GM13976 (cell line): ENCODE measurements around the gene SNAPC5.

ENCODE experiments used
- DNase-seq: peaks from one replicate; pipeline ENCODE4 v3.0.0; 2012; ENCODE audit warnings: low spot score
- in situ Hi-C: fragments of 300-500 bp; cut with MboI; formaldehyde crosslinking; loops from one replicate; pipeline ENCODE4 v1.12.0; 2022; ENCODE audit warnings: low sequenced_read_pairs, mixed read lengths, inconsistent platforms; ENCODE audit not compliant: unreplicated experiment
- TF ChIP-seq, protein P1 (sequence below): IDR thresholded peaks from 2 replicates; pipeline ENCODE4 v1.5.1; 2012; ENCODE audit warnings: borderline replicate concordance, mild to moderate bottlenecking; ENCODE audit not compliant: insufficient read depth; ENCODE audit errors: extremely low read depth, missing control alignments, control extremely low read depth

SNAPC5 gene

DNA sequence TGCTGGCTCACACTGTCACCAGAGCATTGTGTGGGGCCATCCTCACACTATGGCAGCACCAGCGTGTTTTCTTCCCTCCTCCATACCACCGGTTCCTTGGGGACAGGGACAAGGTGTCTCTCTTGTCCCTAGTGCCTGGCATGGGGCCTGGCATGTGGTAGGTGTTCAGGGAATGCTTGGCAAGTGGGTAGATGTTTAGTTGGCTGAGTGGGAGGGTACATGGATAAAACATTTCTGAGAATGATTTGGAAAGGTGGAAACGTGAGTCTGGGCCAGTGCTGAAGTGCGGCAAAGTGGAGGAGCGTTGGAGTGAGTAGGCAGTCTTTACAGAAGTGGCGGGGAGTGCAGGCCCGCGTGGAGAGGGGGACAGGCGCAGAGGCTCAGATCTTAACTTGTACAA is 15.0 kb downstream of the SNAPC5 start:
- DNase-seq, result no peak
- in situ Hi-C loops, result no loop called here
- TF ChIP-seq, protein P1, sequence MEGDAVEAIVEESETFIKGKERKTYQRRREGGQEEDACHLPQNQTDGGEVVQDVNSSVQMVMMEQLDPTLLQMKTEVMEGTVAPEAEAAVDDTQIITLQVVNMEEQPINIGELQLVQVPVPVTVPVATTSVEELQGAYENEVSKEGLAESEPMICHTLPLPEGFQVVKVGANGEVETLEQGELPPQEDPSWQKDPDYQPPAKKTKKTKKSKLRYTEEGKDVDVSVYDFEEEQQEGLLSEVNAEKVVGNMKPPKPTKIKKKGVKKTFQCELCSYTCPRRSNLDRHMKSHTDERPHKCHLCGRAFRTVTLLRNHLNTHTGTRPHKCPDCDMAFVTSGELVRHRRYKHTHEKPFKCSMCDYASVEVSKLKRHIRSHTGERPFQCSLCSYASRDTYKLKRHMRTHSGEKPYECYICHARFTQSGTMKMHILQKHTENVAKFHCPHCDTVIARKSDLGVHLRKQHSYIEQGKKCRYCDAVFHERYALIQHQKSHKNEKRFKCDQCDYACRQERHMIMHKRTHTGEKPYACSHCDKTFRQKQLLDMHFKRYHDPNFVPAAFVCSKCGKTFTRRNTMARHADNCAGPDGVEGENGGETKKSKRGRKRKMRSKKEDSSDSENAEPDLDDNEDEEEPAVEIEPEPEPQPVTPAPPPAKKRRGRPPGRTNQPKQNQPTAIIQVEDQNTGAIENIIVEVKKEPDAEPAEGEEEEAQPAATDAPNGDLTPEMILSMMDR, result no peak

DNA sequence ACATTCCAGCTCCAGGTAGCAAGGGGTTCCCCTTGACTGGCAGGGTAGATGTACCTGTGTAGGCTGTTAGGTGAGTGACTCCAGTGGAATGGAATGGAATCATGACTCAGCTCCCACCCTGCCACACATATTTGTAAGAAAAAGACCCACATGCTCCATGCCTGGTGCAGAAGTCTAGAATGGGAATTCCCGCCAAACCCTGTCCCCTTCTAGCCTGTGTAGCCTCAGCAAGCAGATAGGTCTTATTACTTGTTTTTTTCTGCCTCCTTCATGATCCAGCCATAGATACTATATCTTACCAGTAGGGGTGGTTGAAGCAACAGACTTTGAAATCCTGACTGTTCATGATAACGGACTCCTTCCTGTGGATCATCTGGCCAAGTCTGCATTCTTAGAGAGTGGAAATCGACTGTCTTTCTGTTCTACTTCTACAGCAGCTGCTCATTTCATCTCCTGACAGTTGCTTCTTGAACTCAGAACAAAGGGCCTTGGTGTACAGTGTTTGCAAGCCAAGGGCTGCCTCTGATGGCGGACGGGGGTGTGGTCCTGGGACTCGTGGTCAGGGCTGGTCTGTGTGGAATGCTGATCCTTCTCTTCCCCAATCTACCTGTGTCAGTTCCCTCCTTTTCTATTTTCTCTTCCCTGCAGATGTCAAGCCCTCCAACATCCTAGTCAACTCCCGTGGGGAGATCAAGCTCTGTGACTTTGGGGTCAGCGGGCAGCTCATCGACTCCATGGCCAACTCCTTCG is 16.3 kb downstream of the SNAPC5 start:
- DNase-seq, result no peak
- TF ChIP-seq, protein P1, result no peak
- in situ Hi-C loops, result no loop called here

DNA sequence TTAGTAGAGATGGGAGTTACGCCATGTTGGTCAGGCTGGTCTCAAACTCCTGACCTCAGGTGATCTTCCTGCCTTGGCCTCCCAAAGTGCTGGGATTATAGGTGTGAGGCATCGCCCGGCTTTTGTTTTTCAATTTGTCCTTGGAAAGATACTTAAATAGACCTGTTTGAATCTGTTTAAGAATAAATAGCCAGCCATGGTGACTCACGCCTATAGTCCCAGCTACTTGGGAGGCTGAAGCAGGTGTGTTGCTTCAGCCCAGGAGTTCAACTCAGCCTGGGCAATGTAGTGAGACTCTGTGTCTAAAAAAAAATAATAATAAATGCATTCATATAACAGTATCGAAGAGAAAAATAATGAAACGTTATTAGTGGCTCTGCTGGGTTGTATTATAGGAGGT is 17.3 kb downstream of the SNAPC5 start:
- TF ChIP-seq, protein P1, result no peak
- in situ Hi-C loops, result no loop called here
- no peak for DNase-seq

DNA sequence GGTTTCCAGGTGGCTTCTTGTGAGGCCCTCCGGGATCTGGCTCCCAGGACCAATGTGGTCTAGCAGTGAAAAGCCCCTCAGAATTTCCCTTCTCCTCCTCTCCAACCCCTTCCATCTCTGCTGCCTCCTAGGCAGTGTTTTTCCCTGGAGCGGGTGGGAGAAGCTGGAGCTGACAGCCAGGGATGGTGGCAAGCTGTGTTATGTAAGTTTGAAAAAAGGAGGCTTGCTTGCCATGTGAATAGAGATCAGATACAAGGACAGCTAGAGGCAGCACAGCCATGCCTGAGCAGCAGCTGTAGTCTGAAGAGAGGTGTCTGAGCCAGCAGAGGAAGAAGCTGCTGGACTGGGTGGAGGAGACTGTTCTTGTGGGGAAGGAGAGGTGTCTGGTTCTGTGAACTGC is 20.6 kb downstream of the SNAPC5 start:
- TF ChIP-seq, protein P1, result no peak
- in situ Hi-C loops, result no loop called here
- no peak for DNase-seq

DNA sequence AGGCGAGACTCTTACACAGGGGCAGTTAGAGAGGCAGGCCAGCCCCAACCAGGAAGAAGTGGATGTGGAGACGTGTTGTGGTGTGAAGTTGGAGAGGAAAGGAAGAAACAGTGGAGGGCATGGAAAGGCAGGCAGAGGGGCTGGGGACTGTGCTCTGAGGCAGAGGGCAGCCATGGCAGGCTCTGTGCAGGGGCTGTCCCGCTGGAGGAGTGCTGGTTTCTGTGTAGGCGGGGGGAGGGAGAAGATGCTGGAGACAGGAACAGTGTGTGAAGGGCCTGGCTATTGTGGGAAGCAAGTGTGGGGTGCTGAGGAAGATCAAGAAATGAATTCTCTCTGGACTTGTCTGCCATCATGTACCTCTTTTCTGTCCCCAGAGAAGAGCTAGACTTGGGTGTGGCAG is 21.0 kb downstream of the SNAPC5 start:
- TF ChIP-seq, protein P1, result no peak
- in situ Hi-C loops, result no loop called here
- DNase-seq, result no peak

DNA sequence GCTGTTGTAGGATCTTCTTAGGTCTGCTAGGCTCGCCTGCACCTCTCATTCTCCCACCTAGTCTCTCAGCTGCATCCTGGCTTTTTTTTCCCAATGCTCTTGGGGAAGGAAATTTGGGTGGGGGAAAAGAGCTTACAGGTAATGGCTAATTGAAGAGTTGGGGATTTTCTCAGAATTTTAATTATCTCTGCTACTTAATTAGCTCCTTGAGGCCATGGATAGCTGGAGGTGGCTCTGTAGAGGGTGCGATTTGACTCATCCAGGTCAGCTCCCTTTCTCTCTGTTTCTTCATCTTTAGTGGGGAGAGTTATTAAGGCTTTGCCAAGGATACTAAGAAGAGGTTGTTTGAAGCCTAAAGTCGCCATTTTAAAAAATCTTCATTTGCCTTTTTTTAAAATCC is 22.6 kb downstream of the SNAPC5 start:
- in situ Hi-C loops, result no loop called here
- DNase-seq, result no peak
- TF ChIP-seq, protein P1, result no peak

DNA sequence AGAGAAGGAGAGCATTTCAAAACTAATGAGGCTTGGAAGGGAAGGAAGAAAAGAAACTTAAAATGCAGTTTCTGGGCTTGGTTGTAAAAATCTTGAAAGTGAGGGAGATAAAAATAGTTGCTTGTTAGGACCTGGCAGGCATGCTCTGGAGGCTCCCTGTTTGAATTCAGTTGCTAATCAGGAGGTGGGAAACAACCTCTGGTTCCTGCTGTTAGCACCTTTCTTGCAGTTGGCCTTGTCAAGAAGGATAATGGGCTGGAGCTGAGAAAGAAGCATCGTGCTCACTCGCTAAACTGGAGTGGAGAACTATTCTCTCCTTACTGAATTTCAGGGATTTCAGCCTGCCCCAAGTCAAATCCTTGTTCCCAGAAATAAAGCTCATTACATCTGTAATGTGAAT is 23.4 kb downstream of the SNAPC5 start:
- TF ChIP-seq, protein P1, result no peak
- in situ Hi-C loops, result no loop called here
- DNase-seq, result no peak
